GM12864 (cell line): ENCODE results near the gene PTPN9.

ENCODE experiments used
- DNase-seq: peaks from one replicate; pipeline ENCODE4 v3.0.0-alpha.2; 2011; ENCODE audit warnings: low read depth
- H3K4me3 ChIP-seq: 2 replicates; pipeline ENCODE4 v1.5.1; 2011; ENCODE audit warnings: mild to moderate bottlenecking, low read depth, low read length, control low read depth
- CTCF ChIP-seq: IDR thresholded peaks from 2 replicates; pipeline ENCODE4 v1.5.1; 2011; ENCODE audit warnings: low read depth, mild to moderate bottlenecking, moderate library complexity, low read length, control low read depth, inconsistent platforms; ENCODE audit errors: missing control alignments

The PTPN9 gene

DNA sequence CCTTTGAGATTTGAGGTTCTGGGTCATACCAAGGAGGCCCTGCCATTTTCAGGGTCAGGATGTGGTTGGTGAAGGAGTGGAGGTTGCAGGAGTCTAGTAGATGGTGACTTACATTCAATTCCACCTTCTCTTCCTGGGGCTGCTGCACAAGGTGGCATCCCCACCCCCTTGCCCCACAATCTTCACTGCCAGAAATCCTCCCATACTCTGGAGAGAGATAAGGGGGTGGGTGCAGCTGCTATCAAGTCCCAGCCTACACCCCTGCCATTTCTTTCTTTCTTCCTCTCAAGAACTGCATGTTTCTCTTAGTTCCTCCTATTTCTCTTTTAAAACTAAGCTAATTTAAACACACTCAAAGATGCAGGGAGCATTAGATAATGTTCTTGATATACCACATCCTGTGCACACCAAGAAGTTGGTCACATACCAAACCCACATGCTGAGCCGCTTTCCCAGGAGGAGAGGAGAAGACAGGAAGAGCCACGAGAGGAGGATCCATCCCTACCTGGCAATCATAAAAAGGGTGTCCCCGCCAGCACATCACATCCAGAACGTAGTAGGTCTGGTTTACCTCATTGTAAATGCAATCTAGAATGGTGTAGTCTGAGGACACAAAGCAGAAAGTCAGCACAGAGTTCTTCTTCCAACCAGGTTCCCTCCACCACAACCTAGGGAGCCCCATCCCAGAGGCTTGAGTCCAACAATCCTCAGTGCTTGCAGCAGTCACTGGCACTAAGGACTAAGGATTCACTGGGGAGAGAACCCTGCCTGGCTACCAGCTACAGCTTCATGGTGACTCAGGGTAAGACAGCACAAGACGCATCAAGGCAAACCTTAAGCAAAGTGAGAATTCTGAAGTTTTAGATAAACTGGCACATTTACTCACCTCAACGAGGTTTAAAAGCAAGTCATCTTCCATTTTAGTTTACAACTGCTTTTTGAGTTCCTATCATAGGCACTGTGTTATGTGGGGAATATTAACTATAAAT, 27.9 kb upstream of the PTPN9 start:
- no peak for DNase-seq
- TF ChIP-seq CTCF, result no peak
- no peak overlapping the region for H3K4me3 ChIP-seq

DNA sequence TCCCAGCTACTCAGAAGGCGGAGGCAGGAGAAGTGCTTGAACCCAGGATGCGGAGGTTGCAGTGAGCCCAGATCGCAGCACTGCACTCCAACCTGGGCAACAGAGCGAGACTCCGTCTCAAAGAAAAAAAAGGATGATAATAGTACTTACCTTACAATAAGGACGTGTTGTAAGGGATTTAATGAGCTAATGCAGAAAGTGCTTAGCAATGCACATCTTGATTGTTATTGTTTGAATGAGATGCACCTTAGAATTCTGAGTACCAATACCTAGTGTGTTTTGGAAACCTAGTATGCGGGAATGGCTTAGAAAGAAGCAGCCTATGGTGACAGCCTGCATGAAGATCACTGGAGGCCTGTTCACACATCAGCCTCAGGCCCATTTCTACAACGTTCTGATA, 26.9 kb upstream of the PTPN9 start:
- DNase-seq, result no peak
- no peak overlapping the region for H3K4me3 ChIP-seq
- TF ChIP-seq CTCF, result no peak

- TF ChIP-seq CTCF, result no peak
- DNase-seq, result no peak
- no peak overlapping the region for H3K4me3 ChIP-seq
These were observed 20.3 kb upstream of the PTPN9 start for GRCh38 chr15:75599401-75599800.

DNA sequence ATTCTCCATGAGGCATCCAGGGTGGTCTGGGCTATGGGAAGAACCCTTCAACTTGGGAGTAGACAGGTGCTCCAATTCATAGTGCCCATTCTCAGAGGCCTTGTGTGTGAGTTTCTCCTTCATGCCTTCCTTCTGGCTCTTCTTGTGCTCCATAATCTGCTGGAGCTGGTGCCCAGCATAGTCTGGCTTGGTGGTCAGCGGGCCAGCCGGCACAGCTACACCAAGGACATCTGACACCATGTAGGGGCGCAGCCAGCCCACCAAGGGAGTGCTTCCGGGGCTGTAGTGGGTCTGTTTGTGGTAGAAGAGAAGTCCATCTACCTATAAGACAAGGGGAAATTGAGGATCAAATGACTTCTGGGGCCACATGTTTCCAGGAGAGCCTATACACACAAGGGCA, 19.2 kb upstream of the PTPN9 start:
- H3K4me3 ChIP-seq, result no peak overlapping the region
- DNase-seq, result no peak
- no peak for TF ChIP-seq CTCF

- DNase-seq, result no peak
- peak; percentile 56 for TF ChIP-seq CTCF
These were observed 18.7 kb upstream of the PTPN9 start for GRCh38 chr15:75597667-75598341.

DNA sequence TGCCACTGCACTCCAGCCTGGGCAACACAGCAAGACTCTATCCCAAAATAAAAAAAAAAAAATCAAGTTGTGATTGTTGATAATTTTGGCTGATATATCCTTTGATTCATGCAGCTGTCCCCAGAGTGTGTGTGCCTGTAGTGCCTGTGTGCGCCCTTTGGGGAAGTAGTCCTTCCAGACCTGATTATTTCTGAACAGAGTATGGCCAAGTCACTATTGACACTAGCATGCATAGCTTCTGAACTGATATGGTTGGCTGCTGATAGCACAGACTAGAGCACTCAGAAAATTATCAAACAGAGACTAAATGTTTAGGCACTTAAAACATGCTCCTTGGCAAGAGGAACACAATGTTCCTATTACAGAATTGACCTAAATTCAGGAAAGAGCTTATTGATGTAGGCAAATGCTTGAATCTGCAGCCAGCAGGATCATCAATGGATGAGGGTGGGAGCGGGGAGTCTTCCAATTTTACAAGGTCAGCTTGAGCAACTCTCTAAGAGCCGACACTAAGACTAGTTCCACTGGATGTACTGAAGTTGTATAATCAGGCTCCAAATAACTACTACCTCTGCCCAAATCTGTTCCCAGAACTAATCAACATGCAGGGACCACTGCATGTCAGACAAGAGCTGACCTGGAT, 17.7 kb upstream of the PTPN9 start:
- no peak for DNase-seq
- H3K4me3 ChIP-seq, result no peak overlapping the region
- TF ChIP-seq CTCF, result no peak

More at GRCh38 chr15:75597667-75598341, 18.7 kb upstream of the PTPN9 start:
- no peak overlapping the region for H3K4me3 ChIP-seq
